Fibroblast of the aortic adventitia (primary cell): ENCODE measurements around the gene PPP1R7. TPM values are rescaled to one million over a fixed set of nuclear protein-coding genes. Genes with fewer than 3 reads are reported as not detected.

Experiments used
- DNase-seq: peaks from one replicate; pipeline ENCODE4 v3.0.0-alpha.2; 2010; ENCODE audit warnings: low read depth
- H3K4me3 ChIP-seq: 2 replicates; pipeline ENCODE4 v1.5.1; 2011; ENCODE audit warnings: low read depth, mild to moderate bottlenecking, control low read depth, low read length, moderate library complexity
- total RNA-seq: library from RNA; depleted of rRNA; stranded (reverse); fragments of >200 nt; gene quantifications from 2 replicates; pipeline ENCODE4 v1.2.3, GENCODE V29; 2012; ENCODE audit warnings: low replicate concordance
- TF ChIP-seq, protein P1 (sequence below): IDR thresholded peaks from 2 replicates; pipeline ENCODE4 v1.5.1; 2011; ENCODE audit warnings: mild to moderate bottlenecking, low read length, control low read depth, inconsistent platforms; ENCODE audit not compliant: insufficient read depth

Gene PPP1R7
- total RNA-seq, 1 donor: 70.0 TPM

GRCh38 chr2:241108271-241109209 is 41.7 kb upstream of the PPP1R7 start:
- H3K4me3 ChIP-seq: no peak overlapping the region
- TF ChIP-seq, protein P1, sequence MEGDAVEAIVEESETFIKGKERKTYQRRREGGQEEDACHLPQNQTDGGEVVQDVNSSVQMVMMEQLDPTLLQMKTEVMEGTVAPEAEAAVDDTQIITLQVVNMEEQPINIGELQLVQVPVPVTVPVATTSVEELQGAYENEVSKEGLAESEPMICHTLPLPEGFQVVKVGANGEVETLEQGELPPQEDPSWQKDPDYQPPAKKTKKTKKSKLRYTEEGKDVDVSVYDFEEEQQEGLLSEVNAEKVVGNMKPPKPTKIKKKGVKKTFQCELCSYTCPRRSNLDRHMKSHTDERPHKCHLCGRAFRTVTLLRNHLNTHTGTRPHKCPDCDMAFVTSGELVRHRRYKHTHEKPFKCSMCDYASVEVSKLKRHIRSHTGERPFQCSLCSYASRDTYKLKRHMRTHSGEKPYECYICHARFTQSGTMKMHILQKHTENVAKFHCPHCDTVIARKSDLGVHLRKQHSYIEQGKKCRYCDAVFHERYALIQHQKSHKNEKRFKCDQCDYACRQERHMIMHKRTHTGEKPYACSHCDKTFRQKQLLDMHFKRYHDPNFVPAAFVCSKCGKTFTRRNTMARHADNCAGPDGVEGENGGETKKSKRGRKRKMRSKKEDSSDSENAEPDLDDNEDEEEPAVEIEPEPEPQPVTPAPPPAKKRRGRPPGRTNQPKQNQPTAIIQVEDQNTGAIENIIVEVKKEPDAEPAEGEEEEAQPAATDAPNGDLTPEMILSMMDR: no peak
- DNase-seq: no peak

DNA sequence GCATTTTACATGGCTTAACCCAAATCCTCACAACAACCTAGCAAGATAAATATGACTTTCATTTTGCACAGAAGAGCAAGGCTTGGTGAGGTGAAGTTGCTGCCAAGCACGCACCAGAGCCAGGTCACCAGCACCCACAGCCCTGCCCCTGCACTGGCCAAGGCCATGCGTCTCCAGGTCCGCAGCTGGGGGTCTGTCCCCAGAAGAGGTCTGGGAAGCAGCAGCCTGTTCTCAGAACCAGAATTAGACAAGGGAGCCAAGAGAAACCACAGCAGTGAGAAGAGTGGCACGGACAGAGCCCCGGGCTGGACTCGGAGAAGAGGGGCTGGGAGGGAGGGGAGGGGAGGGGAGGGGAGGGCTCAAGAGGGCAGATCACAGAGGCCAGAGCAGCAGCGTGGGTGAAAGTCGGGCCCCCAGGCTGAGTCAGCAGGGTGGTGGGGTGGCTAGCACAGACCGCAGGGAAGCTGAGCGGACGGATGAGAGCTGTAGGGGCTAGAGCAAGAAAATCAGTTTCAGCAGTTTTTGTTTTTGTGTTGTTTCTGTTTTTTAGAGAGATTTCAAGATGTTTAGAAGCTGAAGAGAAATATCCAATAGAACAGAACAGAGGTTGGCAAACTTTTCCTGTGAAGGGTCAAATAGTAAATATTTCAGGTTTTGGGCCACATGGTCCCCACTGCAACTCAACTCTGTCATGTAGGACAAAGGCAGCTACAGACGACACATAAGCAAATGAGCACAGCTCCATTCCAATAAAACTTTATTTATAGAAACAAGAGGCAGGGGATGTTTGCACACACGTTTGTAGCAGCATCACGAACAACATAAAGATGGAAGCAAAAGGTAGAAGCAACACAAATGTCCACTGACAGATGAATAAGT is 40.8 kb upstream of the PPP1R7 start:
- no peak for DNase-seq
- no peak overlapping the region for H3K4me3 ChIP-seq
- TF ChIP-seq, protein P1: no peak

DNA sequence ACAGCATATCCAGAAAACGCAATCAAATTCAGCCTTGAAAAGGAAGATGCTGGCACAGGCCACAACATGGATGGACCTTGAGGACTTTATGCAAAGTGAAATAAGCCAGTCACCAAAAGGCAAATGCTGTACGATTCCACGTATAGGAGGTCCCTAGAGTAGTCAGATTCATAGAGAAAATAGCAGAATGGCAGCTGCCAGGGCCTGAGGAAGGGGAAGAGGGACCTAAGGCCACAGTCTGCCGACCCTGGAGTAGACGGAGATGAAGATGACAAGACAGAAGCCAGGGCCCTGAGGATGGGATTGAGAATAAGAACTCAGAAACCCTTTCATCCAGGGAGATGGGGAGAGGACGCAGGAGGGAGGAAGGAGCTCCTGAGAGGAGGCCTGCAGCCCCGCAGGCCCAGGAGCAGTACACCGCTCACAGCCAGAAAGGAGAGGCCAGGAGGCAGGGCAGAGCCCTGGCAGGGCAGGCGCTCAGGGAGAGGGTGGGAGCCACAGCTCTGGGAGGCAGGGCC is 40.1 kb upstream of the PPP1R7 start:
- DNase-seq: no peak
- TF ChIP-seq, protein P1: no peak
- H3K4me3 ChIP-seq: no peak overlapping the region

GRCh38 chr2:241110607-241111439 is 39.4 kb upstream of the PPP1R7 start:
- no peak for DNase-seq
- no peak overlapping the region for H3K4me3 ChIP-seq
- TF ChIP-seq, protein P1: no peak

DNA sequence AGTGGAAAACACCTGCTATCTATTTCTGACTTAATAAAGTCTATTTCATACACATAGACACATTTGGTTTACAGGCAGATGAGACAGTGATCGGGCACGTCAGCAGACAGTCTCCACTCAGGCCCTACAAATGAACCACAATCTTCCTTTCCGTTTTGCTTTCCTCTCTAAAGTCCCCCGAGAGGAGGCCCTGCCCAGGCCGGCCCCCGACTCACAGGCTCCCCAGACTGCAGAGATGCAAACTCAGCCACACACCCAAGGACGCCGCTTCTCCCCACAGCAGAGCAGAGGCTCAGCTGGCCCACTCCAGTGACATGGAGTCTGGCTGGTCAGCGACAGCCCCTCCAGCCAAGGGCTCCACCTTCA is 38.8 kb upstream of the PPP1R7 start:
- TF ChIP-seq, protein P1: no peak
- no peak for DNase-seq
- H3K4me3 ChIP-seq: no peak overlapping the region

- H3K4me3 ChIP-seq: no peak overlapping the region
- no peak for DNase-seq
- TF ChIP-seq, protein P1: no peak
These were observed 38.2 kb upstream of the PPP1R7 start for GRCh38 chr2:241112046-241112445.
